Posterior cingulate gyrus (tissue), 11 donors: ENCODE data around the gene TUBA4A.
"Not testable (repeated sequence)": the region's sequence is repeated elsewhere in the genome, so short reads cannot be mapped to it uniquely, and the experiment has no call there.

ENCODE experiments used
- DNase-seq, 10 donors: peaks; one replicate each; pipeline versions ENCODE4 v3.0.0 to v3.0.0-alpha.2; 2020 to 2021; ENCODE audit warnings: mixed read lengths in 3 of 10
- intact Hi-C: fragments of 100-400 bp; cut with DNase I; formaldehyde crosslinking; loops from one replicate; pipeline ENCODE4 v1.15.1; 2023

TUBA4A gene

DNA sequence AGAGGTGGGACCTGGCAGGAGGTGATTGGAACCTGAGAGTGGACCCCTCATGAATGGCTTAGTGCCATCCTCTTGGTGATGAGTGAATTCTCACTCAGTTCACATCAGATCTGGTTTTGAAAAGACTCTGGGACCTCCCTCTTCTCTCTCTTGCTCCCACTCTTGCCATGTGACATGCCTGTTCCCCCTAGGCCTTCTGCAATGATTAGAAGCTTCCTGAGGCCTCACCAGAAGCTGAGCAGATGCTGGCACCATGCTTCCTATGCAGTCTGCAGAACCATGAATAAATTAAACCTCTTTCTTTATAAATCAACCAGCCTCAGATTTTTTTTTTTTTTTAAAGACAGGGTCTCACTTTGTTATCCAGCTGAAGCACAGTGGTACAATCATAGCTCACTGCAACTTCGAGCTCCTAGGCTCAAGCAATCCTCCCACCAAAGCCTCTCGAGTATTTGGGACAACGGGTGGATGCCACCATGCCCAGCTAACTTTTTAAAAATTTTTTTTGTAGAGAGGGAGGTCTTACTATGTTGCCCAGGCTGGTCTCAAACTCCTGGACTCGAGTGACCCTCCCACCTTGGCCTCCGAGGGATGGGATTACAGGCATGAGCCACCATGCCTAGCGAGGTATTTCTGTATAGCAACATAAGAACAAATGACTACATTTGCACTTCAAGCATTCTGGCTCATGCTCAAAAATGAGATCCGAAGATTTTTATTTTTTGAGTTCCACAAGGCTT is 49.1 kb downstream of the TUBA4A start:
- intact Hi-C loops = no loop called here

DNA sequence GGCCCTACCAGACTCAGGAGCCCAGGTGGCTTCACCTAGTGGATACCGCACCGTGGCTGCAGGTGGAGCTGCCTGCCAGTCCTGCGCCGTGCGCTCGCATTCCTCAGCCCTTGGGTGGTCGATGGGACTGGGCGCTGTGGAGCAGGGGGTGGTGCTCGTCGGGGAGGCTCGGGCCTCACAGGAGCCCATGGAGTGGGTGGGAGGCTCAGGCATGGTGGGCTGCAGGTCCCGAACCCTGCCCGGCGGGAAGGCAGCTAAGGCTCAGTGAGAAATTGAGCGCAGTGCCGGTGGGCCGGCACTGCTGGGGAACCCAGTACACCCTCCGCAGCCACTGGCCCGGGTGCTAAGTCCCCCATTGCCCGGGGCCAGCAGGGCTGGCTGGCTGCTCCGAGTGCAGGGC is 52.4 kb downstream of the TUBA4A start:
- DNase-seq, intact Hi-C loops: not testable (repeated sequence)

More for the DNA sequence above, 49.1 kb downstream of the TUBA4A start:
- peak in 2 of 10 donors; percentile 5 for DNase-seq

DNA sequence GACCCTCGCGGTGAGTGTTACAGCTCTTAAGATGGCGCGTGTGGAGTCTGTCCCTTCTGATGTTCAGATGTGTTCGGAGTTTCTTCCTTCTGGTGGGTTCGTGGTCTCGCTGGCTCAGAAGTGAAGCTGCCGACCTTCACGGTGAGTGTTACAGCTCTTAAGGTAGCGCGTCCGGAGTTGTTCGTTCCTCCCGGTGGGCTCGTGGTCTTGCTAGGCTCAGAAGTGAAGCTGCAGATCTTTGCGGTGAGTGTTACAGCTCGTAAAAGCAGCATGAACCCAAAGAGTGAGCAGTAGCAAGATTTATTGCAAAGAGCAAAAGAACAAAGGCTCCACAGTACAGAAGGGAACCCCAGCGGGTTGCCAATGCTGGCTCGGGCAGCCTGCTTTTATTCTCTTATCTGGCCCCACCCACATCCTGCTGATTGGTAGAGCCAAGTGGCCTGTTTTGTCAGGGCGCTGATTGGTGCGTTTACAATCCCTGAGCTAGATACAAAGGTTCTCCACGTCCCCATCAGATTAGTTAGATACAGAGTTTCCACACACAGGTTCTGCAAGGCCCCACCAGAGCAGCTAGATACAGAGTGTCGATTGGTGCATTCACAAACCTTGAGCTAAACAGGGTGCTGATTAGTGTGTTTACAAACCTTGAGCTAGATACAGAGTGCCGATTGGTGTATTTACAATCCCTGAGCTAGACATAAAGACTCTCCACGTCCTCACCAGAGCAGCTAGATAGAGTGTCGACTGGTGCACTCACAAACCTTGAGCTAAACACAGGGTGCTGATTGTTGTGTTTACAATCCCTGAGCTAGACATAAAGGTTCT is 53.0 kb downstream of the TUBA4A start:
- intact Hi-C loops = not testable (repeated sequence)
- DNase-seq = peak in 2 of 10 donors; percentile 35 to 84
